AG10803 (cell line): ENCODE data around the gene WSCD2.

Experiments used
- DNase-seq: peaks from one replicate; pipeline ENCODE4 v3.0.0; 2010; ENCODE audit warnings: low read depth
- H3K4me3 ChIP-seq: 2 replicates; pipeline ENCODE4 v1.5.1; 2011; ENCODE audit warnings: mild to moderate bottlenecking, low read length, control low read depth
- TF ChIP-seq, protein P1 (sequence below): conservative IDR thresholded peaks from 2 replicates; pipeline ENCODE4 v1.5.1; 2011; ENCODE audit warnings: mild to moderate bottlenecking, low read length, control low read depth, inconsistent platforms

The WSCD2 gene

DNA sequence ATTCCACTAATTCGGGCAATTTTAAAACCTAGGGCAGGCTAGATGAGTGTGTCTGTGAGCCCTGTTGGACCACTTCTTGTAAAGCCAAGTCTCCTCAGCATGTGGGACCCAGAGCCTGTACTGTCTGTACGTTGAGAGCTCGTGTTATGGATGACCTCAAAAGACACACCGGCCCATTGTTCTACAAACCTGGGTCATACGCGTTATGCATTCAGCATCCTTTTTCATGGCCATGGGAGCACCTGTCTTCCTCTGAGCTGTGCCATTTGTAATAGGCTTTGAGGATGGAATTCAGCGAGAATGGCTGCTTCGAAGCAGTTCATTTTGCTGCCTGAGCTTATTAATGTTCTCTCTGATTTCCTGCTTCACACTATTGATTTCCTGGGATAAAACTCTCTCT lies 15.0 kb downstream of the WSCD2 start:
- no peak overlapping the region for H3K4me3 ChIP-seq
- DNase-seq, result no peak
- TF ChIP-seq, protein P1, sequence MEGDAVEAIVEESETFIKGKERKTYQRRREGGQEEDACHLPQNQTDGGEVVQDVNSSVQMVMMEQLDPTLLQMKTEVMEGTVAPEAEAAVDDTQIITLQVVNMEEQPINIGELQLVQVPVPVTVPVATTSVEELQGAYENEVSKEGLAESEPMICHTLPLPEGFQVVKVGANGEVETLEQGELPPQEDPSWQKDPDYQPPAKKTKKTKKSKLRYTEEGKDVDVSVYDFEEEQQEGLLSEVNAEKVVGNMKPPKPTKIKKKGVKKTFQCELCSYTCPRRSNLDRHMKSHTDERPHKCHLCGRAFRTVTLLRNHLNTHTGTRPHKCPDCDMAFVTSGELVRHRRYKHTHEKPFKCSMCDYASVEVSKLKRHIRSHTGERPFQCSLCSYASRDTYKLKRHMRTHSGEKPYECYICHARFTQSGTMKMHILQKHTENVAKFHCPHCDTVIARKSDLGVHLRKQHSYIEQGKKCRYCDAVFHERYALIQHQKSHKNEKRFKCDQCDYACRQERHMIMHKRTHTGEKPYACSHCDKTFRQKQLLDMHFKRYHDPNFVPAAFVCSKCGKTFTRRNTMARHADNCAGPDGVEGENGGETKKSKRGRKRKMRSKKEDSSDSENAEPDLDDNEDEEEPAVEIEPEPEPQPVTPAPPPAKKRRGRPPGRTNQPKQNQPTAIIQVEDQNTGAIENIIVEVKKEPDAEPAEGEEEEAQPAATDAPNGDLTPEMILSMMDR, result no peak

- no peak overlapping the region for H3K4me3 ChIP-seq
- DNase-seq, result no peak
- TF ChIP-seq, protein P1, result no peak
These were observed 15.9 kb downstream of the WSCD2 start for GRCh38 chr12:108145011-108145410.

- H3K4me3 ChIP-seq, result no peak overlapping the region
- DNase-seq, result no peak
These were observed 17.2 kb downstream of the WSCD2 start for GRCh38 chr12:108146035-108146893.

DNA sequence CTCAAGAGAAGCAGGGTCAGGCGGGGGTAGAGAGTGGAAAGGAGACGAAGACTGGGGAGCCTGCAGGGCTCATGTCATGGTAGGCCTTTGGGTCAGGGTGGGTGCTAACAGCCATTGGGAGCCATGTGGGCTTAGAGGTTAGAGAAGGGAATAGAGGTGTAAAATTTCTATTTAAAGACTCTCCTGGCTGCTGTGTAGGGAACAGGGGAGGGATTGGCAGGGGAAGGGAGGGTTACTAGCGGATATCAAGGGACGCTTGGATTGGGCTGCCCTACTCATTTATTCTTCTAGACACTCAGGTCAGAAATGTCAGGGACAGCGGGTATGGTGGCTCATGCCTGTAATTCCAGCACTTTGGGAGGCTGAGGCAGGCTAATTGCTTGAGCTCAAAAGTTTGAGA lies 18.2 kb downstream of the WSCD2 start:
- no peak for DNase-seq
- H3K4me3 ChIP-seq, result no peak overlapping the region
- TF ChIP-seq, protein P1, result no peak

More at GRCh38 chr12:108146035-108146893, 17.2 kb downstream of the WSCD2 start:
- TF ChIP-seq, protein P1, result no peak

- H3K4me3 ChIP-seq, result no peak overlapping the region
- TF ChIP-seq, protein P1, result no peak
- DNase-seq, result no peak
These were observed 19.5 kb downstream of the WSCD2 start for GRCh38 chr12:108148521-108149074.

DNA sequence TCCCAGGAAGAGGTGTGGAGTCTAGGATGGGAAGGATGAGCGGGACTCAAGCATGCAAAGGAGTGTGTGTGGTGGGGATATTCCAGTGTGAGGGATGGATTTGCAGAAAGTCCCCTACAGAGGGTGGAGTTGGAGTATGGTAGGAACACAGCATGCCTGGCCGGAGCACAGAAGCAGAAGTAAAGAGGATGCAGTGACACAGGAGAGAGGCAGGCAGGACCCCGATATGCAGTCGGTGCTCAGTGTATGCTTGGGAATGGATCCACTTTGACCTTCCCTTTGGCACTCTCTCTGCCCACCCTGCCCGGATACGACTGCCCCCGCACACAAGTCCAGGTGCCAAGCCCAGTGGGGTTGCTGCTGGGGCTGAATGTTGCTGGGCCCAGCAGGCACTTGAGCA lies 21.3 kb downstream of the WSCD2 start:
- DNase-seq, result no peak
- no peak overlapping the region for H3K4me3 ChIP-seq
- TF ChIP-seq, protein P1, result no peak
